Sigmoid colon (tissue), 4 donors: ENCODE measurements around the gene ZFPM1.

Source experiments
- CTCF ChIP-seq, 4 experiments: fragments of 450-650 bp in 3 of 4; fragments of 200-600 bp in 1 of 4; IDR thresholded peaks; one replicate each; pipeline ENCODE4 v1.5.1; 2016 to 2019; ENCODE audit warnings: antibody characterized with exemption in 4 of 4, mild to moderate bottlenecking in 3 of 4, moderate library complexity in 2 of 4
- EP300 ChIP-seq, 4 donors: sonication (generic); formaldehyde crosslinking; IDR thresholded peaks; one replicate each; pipeline ENCODE4 v1.6.1; 2017; ENCODE audit warnings: antibody characterized with exemption in 4 of 4
- POLR2A ChIP-seq, 2 donors: fragments of 450-650 bp; IDR thresholded peaks; one replicate each; pipeline ENCODE4 v1.6.1; 2016; ENCODE audit warnings: antibody characterized with exemption in 2 of 2, mild to moderate bottlenecking in 2 of 2, moderate library complexity in 2 of 2
- POLR2AphosphoS5 ChIP-seq, 4 donors: sonication (generic); formaldehyde crosslinking; IDR thresholded peaks; one replicate each; pipeline ENCODE4 v1.6.1; 2017; ENCODE audit warnings: antibody characterized with exemption in 4 of 4

GRCh38 chr16:88460496-88461330 lies 7.6 kb downstream of the ZFPM1 start:
- TF ChIP-seq CTCF (IDR thresholded peaks at IDR 0.05) (no peak), POLR2A (IDR thresholded peaks at IDR 0.05) (no peak), EP300 (IDR thresholded peaks at IDR 0.05) (no peak), POLR2AphosphoS5 (IDR thresholded peaks at IDR 0.05) (no peak)
